CD1c-positive myeloid dendritic cell (primary cell): ENCODE data around the gene DAPK1.

Experiments used
- DNase-seq: peaks from one replicate; pipeline ENCODE4 v3.0.0-alpha.2; 2016; ENCODE audit errors: extremely low spot score

Gene DAPK1

DNA sequence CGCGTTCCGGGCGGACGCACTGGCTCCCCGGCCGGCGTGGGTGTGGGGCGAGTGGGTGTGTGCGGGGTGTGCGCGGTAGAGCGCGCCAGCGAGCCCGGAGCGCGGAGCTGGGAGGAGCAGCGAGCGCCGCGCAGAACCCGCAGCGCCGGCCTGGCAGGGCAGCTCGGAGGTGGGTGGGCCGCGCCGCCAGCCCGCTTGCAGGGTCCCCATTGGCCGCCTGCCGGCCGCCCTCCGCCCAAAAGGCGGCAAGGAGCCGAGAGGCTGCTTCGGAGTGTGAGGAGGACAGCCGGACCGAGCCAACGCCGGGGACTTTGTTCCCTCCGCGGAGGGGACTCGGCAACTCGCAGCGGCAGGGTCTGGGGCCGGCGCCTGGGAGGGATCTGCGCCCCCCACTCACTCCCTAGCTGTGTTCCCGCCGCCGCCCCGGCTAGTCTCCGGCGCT is at the start of gene DAPK1:
DAPK1 (plus strand) TSS at position 264 of the 442 bp plus-strand sequence. CDS start 1,211 bp downstream, outside the sequence.
- peak; percentile 77 for DNase-seq

DNA sequence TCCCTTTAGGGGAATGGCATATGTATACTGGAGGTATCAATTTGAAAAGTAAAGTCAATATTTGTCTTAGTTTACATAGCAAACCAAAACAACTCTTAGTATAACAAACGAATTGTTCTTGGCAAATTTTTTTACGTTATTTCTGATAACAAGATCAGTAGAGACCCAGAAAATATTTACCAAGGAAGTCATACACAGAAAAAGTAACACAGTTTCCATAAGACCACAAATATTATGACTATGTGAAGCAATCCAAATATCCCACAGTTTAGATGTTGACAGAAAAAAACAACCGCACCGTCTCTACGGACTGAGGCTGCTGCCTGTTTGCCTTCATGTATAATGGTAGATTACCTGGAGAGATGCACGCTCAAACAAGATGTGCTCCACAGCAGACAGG is 46.5 kb upstream of the DAPK1 start:
- DNase-seq: no peak

DNA sequence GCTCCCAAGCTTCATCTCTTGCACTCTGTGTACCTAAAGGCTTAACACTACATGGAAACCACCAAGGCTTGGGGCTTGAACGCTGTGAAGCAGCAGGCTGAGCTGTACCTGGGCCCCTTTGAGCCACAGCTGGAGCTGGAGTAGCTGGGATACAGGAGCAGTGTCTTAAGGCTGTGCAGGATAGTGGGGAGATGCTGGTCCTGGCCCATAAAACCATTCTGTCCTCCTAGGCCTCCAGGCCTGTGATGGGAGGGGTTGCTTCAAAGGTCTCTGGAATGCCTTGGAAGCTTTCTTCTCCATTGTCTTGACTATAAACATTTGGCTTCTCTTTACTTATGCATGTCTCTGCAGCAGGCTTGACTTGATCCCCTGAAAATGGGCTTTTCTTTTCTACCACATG is 42.3 kb upstream of the DAPK1 start:
- no peak for DNase-seq

DNA sequence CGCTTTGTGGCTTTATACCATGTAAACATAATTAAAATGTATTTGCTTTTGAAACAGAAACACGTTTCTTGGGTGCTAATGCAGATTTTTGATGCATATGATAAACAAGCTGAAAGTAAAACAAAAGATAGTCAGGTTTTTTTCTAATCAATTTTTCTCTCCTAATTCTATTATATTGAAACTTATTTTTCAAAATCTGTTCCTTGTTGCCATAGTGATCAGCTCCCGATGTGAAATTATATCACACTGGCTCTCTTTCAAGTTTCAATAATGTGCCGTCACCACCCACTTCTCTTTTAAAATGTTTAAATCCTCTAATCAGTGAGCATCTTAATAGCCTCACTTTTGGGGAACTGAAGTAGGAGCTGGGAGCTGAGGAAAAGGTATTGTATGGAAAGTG is 36.4 kb upstream of the DAPK1 start:
- peak; percentile 42 for DNase-seq

GRCh38 chr9:87464110-87464991 is 33.3 kb upstream of the DAPK1 start:
- DNase-seq: peak; percentile 14

GRCh38 chr9:87464992-87465378 is 32.7 kb upstream of the DAPK1 start:
- DNase-seq: no peak

DNA sequence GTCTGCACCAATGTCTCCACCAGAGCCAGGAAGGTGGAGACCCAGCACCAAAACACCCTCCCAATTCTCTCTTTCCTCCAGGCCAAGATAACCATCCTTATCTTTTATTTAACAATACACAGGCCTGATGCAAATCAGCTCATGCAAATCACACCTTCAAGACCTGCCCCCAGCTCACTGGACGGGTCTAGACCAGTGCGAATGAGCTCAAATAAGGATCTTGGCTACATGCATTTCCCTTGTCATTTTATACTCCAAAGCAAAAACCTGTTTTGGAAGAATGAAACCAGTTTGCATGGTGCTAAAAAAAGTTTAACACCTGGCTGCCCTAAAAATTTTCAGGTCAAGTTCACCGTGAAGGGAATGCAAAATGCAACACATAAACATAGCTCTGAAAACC is 31.9 kb upstream of the DAPK1 start:
- no peak for DNase-seq

GRCh38 chr9:87467187-87467586 is 30.5 kb upstream of the DAPK1 start:
- DNase-seq: no peak

DNA sequence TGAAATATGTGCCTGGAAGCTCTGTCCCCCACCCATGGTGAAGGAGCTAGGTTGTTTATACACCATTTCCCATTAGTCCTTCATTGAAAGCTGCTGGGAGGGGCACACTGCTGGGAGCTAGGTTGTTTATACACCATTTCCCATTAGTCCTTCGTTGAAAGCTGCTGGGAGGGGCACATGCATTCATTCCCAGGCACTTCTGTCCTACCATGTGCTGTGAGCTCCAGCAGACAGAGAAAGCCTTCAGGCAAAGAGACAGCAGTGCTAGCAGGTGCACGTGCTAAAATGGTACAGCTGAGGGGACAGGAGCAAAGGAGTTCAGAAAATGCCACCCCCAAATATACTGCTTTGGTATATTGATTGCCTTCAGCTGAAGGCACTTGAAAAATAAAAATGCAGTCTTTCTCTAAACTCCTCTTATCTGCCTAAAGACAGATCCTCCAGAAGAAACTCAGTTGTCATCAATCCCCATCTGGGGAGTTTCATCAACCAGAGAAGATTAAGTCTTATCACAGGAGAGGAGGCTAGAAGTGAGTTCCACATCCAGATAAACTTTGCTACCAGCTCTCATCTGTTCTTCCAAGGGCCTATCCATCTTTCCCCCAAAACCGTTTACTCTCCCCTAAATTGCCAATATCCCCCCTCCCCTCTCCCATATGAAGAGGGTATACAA is 27.7 kb upstream of the DAPK1 start:
- no peak for DNase-seq

DNA sequence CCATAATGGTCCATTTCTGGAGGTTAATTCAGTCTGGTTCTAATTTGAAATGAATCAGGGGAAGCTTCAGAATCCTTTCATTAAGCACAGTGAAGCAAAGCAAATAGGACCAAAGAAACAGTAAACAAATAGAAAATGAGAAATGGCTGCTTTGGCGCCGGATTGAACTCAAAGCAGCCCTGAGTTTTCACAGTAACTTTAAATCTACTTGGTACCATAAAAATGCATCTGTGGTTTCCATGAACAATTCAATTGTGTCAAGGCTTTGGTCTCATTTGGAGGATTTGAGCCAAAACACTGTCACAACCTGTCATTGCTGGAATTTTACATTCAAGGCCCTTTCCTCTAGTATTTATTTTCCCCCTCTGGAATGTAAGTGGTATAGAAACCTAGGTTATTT is 25.9 kb upstream of the DAPK1 start:
- no peak for DNase-seq

DNA sequence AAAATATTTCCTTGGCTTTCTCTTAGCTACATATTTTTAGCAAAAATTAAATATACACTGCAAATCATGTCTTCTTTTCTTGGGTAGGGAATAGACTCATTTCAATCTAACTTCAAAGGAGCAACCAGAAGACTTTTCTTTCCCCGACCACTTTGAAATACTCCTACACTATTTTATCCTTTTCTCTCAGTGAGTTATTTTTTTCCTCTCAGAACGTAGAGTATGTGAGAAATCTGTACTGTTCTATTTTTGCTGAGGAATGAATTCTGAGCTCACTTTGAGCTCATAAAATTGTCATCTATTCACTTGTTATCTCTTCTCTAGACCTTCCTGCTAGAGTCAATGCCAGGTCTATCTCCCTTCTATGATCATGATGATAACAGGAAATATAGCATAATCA is 22.2 kb upstream of the DAPK1 start:
- no peak for DNase-seq

DNA sequence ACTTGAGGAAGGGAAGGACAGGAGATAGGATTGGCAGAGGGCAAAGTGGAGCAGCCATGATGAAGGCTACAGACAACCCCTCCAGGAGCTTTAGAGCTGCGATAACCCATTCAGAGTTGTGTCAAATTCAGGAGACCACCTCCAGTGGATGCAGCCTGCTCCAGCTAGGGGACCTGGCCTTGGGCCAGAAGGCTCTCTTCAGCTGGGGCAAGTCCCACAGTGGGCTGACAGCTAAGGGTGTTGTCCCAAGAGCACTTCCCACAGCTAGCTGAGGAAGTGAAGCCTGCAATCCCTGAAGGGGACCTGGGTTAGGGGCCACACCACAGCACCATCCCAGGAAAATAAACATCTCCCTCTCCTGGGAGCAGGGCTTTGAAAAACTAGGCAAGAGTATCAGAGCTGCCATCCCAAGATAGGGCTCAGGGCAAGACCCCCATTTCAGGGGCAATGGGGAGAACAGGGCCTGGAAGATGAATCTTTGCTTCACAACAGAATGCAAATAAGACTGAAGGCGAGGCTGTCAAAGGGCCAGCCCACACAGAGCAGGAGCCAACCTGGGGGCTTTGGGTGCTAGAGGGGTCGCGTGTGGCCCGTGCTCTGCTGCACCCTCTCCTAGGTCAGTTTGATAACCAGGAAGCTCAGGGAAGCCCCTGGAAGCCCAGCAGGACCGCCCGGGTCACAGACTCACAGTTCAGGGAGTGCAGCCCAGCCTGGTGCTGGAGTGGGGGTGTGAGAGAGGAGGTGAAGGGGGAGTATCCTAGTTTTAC is 19.3 kb upstream of the DAPK1 start:
- DNase-seq: no peak

GRCh38 chr9:87479801-87480201 is 17.9 kb upstream of the DAPK1 start:
- DNase-seq: peak; percentile 91

DNA sequence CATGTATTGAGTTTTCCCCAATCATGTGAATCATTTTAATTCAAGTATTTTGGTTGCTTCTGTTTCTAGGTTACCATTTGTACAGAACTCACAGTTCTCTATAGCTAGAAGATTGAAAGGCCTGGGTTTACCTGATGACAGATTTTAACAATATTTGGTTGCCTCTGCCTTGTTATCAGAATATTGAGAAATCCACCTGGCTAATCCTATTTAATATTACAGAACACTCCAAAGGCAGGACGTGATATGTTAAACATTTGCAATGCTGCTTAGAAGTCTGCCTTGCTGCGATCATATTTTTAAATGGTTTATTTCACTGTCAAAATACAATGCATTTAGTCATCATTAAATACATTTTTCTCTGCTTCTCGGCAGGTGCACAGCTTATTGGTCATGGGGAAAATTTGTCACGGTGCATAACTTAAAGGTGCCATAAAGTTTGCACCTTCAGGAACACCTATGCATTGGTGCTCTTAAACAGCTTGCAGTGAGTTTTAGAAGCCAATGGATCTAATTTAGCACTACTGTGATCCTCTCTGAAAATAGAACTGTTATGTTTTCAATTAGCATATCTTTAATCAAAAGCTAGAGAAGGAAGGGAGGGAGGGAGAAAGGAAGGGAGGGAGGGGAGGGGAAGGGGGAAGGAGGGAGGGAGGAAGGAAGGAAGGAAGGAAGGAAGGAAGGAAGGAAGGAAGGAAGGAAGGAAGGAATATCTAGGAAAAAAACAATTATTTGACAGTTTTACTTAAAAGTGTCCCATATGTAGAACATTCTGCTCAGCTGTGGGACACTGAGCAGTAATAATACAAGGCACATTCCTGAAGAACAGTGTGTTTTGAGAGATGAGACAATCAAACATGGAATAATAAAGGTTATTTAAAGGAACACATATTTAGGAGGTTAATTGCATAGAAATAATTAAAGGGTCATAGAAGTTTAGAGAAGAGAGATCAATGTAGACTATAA is 15.5 kb upstream of the DAPK1 start:
- DNase-seq: no peak

DNA sequence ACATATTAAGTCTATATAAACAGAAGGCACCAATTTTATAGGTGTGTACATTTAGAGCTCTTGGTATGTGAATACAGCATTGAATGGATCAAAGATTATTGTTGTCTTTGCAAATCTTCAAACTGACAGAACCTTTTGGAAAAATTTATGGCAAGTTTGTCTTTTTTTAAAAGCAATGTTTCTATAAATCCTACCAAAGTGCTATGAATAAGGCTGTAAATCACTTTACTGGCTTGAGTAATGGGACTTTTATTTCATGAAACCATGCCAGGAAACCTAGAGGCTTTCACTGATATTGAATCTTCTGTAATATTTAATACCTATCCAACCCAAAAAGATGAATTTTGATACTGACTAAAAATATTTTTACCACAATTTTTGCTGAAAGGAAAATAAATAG is 7.4 kb upstream of the DAPK1 start:
- no peak for DNase-seq

GRCh38 chr9:87490907-87491306 is 6.8 kb upstream of the DAPK1 start:
- DNase-seq: no peak

GRCh38 chr9:87491523-87491922 is 6.1 kb upstream of the DAPK1 start:
- DNase-seq: no peak

DNA sequence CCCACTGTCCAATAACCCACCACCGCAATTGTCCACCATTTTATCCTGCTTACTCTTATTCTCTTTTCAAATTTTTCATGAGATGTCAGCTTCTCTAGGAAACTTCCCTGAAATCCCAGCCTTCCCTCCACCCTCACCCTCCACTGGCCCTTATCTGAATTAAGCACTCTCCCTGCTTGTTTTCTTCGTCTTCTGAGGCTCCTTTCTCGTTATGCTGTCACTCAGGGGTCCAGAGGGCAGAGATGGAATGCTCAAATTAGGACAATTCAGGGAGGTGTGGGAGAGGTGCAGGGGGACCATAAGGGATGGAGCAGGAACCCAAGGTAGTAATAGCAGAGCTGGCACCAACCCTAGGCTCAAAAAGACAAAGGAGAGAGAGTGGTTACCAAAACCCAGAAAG is 5.0 kb upstream of the DAPK1 start:
- DNase-seq: no peak

- peak; percentile 50 for DNase-seq
Observed at GRCh38 chr9:87494970-87495471, 2.6 kb upstream of the DAPK1 start.

- DNase-seq: no peak
Observed at GRCh38 chr9:87497080-87497603, 525 bp upstream of the DAPK1 start.
